H1 (cell line): Measurements from ENCODE around the gene TEX36. TPM values are rescaled to one million over a fixed set of nuclear protein-coding genes. Genes with fewer than 3 reads are reported as not detected.

Experiments
- CTCF ChIA-PET: fragments of 300-600 bp; sonication (Branson Sonifier 250); formaldehyde crosslinking; loops from one replicate; lab custom pipeline; 2021; ENCODE audit not compliant: partially characterized antibody; lab: Charles Lee
- POLR2A ChIA-PET: fragments of 300-600 bp; sonication (Branson Sonifier 250); formaldehyde crosslinking; loops from one replicate; lab custom pipeline; 2021; ENCODE audit warnings: inconsistent platforms; ENCODE audit not compliant: partially characterized antibody; lab: Charles Lee
- DNase-seq, 2 experiments: peaks; one replicate each; pipeline versions ENCODE4 v3.0.0 to v3.0.0-alpha.2; 2010 to 2022; ENCODE audit warnings: low spot score in 2 of 2, low read depth in 1 of 2, mixed read lengths in 1 of 2
- FAIRE-seq: peaks from 2 replicates; lab custom pipeline; 2011; peaks lifted over from hg19 to GRCh38; lab: Jason Lieb, UNC
- H2AFZ ChIP-seq: 2 replicates; pipeline ENCODE4 v1.8.1; 2012; ENCODE audit warnings: low read length, inconsistent platforms
- H2AK5ac ChIP-seq: 2 replicates; pipeline ENCODE4 v1.6.1; 2013; ENCODE audit warnings: low read depth, low read length
- H2BK120ac ChIP-seq: replicated peaks from 2 replicates; pipeline ENCODE3; 2013; ENCODE audit warnings: low read depth, low read length, inconsistent platforms
- H2BK12ac ChIP-seq: 2 replicates; pipeline ENCODE4 v1.6.1; 2013; ENCODE audit warnings: low read depth, low read length
- H2BK15ac ChIP-seq: 2 replicates; pipeline ENCODE4 v1.6.1; 2013; ENCODE audit warnings: low read length
- H2BK20ac ChIP-seq: 2 replicates; pipeline ENCODE4 v1.6.1; 2013; ENCODE audit warnings: low read length
- H2BK5ac ChIP-seq: 2 replicates; pipeline ENCODE4 v1.6.1; 2013; ENCODE audit warnings: low read depth, low read length
- H3K14ac ChIP-seq: 2 replicates; pipeline ENCODE4 v1.6.1; 2013; ENCODE audit warnings: inconsistent platforms; ENCODE audit not compliant: insufficient read length
- H3K18ac ChIP-seq: 2 replicates; pipeline ENCODE4 v1.6.1; 2013; ENCODE audit warnings: low read length; ENCODE audit errors: extremely low read depth
- H3K23ac ChIP-seq: 2 replicates; pipeline ENCODE4 v1.6.1; 2013; ENCODE audit warnings: inconsistent platforms; ENCODE audit not compliant: insufficient read length
- H3K23me2 ChIP-seq: 2 replicates; pipeline ENCODE4 v1.6.1; 2013; ENCODE audit warnings: low read depth, low read length
- H3K27ac ChIP-seq: 2 replicates; pipeline ENCODE4 v1.6.1; 2011; ENCODE audit warnings: low read depth, low read length, inconsistent platforms
- H3K27me3 ChIP-seq, 4 experiments: replicated peaks in 1 of 4; 1 replicate in 1 of 4; 2 replicates in 3 of 4; pipeline versions ENCODE4 v1.6.1 to v1.8.1; 2011 to 2013; ENCODE audit warnings: low read length in 3 of 4, mild to moderate bottlenecking in 3 of 4, inconsistent platforms in 2 of 4, mixed read lengths in 2 of 4, moderate library complexity in 1 of 4; ENCODE audit not compliant: control insufficient read depth in 3 of 4, insufficient read depth in 3 of 4; ENCODE audit errors: extremely low read depth in 1 of 4
- H3K36me3 ChIP-seq, 4 experiments: 2 replicates each; pipeline versions ENCODE4 v1.6.1 to v1.8.1; 2011 to 2013; ENCODE audit warnings: mild to moderate bottlenecking in 4 of 4, low read length in 3 of 4, moderate library complexity in 2 of 4, control low read depth in 1 of 4, inconsistent platforms in 1 of 4; ENCODE audit not compliant: insufficient read depth in 4 of 4, control insufficient read depth in 2 of 4
- H3K4ac ChIP-seq: replicated peaks from 2 replicates; pipeline ENCODE3; 2013; ENCODE audit warnings: low read length, low read depth, mixed read lengths, inconsistent platforms; ENCODE audit not compliant: insufficient read length
- H3K4me1 ChIP-seq, 4 experiments: replicated peaks in 1 of 4; 1 replicate in 1 of 4; 2 replicates in 3 of 4; pipeline versions ENCODE4 v1.6.1 to v1.8.1; 2011 to 2013; ENCODE audit warnings: low read length in 3 of 4, inconsistent platforms in 2 of 4, mixed read lengths in 1 of 4; ENCODE audit not compliant: insufficient read depth in 4 of 4, control insufficient read depth in 3 of 4
- H3K4me2 ChIP-seq, 2 experiments: 2 replicates each; pipeline versions ENCODE4 v1.6.1 to v1.8.1; 2011 to 2013; ENCODE audit warnings: low read depth in 2 of 2, low read length in 2 of 2, control low read depth in 1 of 2, inconsistent platforms in 1 of 2, mild to moderate bottlenecking in 1 of 2; ENCODE audit not compliant: insufficient read depth in 1 of 2
- H3K4me3 ChIP-seq, 4 experiments: fragments of 200-600, 300-600 bp in 1 of 4; sonication (generic), shearing (Covaris generic), sonication (Bioruptor Twin) in 1 of 4; 2 replicates each; pipeline versions ENCODE4 v1.5.1 to v1.8.1; 2011 to 2016; ENCODE audit warnings: low read length in 4 of 4, low read depth in 3 of 4, control low read depth in 2 of 4, inconsistent platforms in 2 of 4, mild to moderate bottlenecking in 2 of 4, mixed read lengths in 1 of 4, moderate library complexity in 1 of 4; ENCODE audit not compliant: insufficient read depth in 2 of 4; ENCODE audit errors: extremely low read depth in 1 of 4
- H3K56ac ChIP-seq: replicated peaks from 2 replicates; pipeline ENCODE3; 2013; ENCODE audit warnings: low read depth, mild to moderate bottlenecking, mixed read lengths, low read length, inconsistent platforms; ENCODE audit not compliant: insufficient read length
- H3K79me1 ChIP-seq: 2 replicates; pipeline ENCODE4 v1.6.1; 2013; ENCODE audit warnings: low read depth, low read length, control low read depth
- H3K79me2 ChIP-seq, 2 experiments: 2 replicates each; pipeline versions ENCODE4 v1.6.1 to v1.8.1; 2012 to 2013; ENCODE audit warnings: low read length in 2 of 2, mild to moderate bottlenecking in 2 of 2, inconsistent platforms in 1 of 2; ENCODE audit not compliant: insufficient read depth in 2 of 2, control insufficient read depth in 1 of 2
- H3K9ac ChIP-seq, 4 experiments: replicated peaks in 1 of 4; 1 replicate in 1 of 4; 2 replicates in 3 of 4; pipeline versions ENCODE4 v1.6.1 to v1.8.1; 2011 to 2013; ENCODE audit warnings: low read depth in 3 of 4, low read length in 3 of 4, control low read depth in 2 of 4, mild to moderate bottlenecking in 2 of 4, moderate library complexity in 2 of 4, inconsistent platforms in 1 of 4; ENCODE audit errors: extremely low read depth in 1 of 4
- H3K9me3 ChIP-seq, 2 experiments: 2 replicates each; pipeline versions ENCODE4 v1.6.1 to v1.8.1; 2012 to 2013; ENCODE audit warnings: mild to moderate bottlenecking in 2 of 2, moderate library complexity in 2 of 2, control low read depth in 1 of 2, inconsistent platforms in 1 of 2, low read depth in 1 of 2, low read length in 1 of 2, mixed read lengths in 1 of 2; ENCODE audit not compliant: insufficient read depth in 2 of 2
- H4K20me1 ChIP-seq, 2 experiments: replicated peaks in 1 of 2; 2 replicates each; pipeline versions ENCODE3 to v1.8.1; 2011 to 2013; ENCODE audit warnings: inconsistent platforms in 2 of 2, low read length in 2 of 2, mild to moderate bottlenecking in 1 of 2; ENCODE audit not compliant: insufficient read depth in 2 of 2, control insufficient read depth in 1 of 2
- H4K5ac ChIP-seq: 2 replicates; pipeline ENCODE4 v1.6.1; 2013; ENCODE audit warnings: low read length, low read depth, mixed read lengths, inconsistent platforms; ENCODE audit not compliant: insufficient read length
- H4K8ac ChIP-seq: 2 replicates; pipeline ENCODE4 v1.8.0; 2013; ENCODE audit warnings: mild to moderate bottlenecking, moderate library complexity, low read length, inconsistent platforms; ENCODE audit not compliant: insufficient read depth; ENCODE audit errors: extremely low read depth
- H4K91ac ChIP-seq: replicated peaks from 2 replicates; pipeline ENCODE3; 2013; ENCODE audit warnings: low read length, mixed read lengths, inconsistent platforms; ENCODE audit not compliant: insufficient read length
- CEBPB ChIP-seq: IDR thresholded peaks from 2 replicates; pipeline ENCODE4 v1.6.1; 2012; ENCODE audit warnings: low read depth, low read length
- KDM4A ChIP-seq: IDR thresholded peaks from one replicate; pipeline ENCODE4 v1.7.1; 2012; ENCODE audit warnings: low read depth, mild to moderate bottlenecking, moderate library complexity, low read length, inconsistent platforms; ENCODE audit not compliant: severe bottlenecking
- POU5F1 ChIP-seq: IDR thresholded peaks from 2 replicates; pipeline ENCODE4 v1.6.1; 2011; ENCODE audit warnings: low read depth, mild to moderate bottlenecking, low read length, moderate library complexity
- WGBS, 2 experiments: shearing (Covaris generic) in 1 of 2; methylation state at CpG; one replicate each; pipeline versions ENCODE4 v1.1.6 to v1.1.7; 2013 to 2015; ENCODE audit warnings: low lambda C conversion rate in 2 of 2, mixed read lengths in 2 of 2, inconsistent platforms in 1 of 2, low coverage in 1 of 2, missing lambda C conversion rate in 1 of 2; ENCODE audit not compliant: insufficient replicate concordance in 2 of 2, insufficient coverage in 1 of 2, insufficient read length in 1 of 2; ENCODE audit errors: extremely low coverage in 1 of 2, missing lambda C conversion rate in 1 of 2; 5-methylcytosine and 5-hydroxymethylcytosine counted together
- polyA plus RNA-seq, 7 experiments: library from polyadenylated mRNA; depleted of rRNA in 3 of 7; stranded (reverse) in 5 of 7; unstranded in 2 of 7; fragments of >200 nt in 5 of 7; fragments of 200-250 nt in 2 of 7; gene quantifications; 1 replicate in 5 of 7; 2 replicates in 1 of 7; 4 replicates in 1 of 7; pipeline versions ENCODE4 v1.2.1 to v1.2.3, GENCODE V29; 2011 to 2013; ENCODE audit warnings: missing spikeins in 2 of 7, mixed read lengths in 2 of 7
- total RNA-seq: library from RNA; stranded (reverse); fragmentation: NEBNext Ultra II Directional; extraction: Animal tissue kit (Norgen Biotek cat#: 25700); gene quantifications from 2 replicates; pipeline ENCODE4 v1.2.1, GENCODE V29; 2021
- TF ChIP-seq, protein P1 (sequence below): IDR thresholded peaks from 2 replicates; pipeline ENCODE4 v1.6.1; 2012; ENCODE audit warnings: inconsistent platforms

Gene TEX36
- total and polyA plus RNA-seq, 2 of the 8 experiments (the other 6 are each of a cell fraction or from before 2014, with no cell fraction given): not detected

DNA sequence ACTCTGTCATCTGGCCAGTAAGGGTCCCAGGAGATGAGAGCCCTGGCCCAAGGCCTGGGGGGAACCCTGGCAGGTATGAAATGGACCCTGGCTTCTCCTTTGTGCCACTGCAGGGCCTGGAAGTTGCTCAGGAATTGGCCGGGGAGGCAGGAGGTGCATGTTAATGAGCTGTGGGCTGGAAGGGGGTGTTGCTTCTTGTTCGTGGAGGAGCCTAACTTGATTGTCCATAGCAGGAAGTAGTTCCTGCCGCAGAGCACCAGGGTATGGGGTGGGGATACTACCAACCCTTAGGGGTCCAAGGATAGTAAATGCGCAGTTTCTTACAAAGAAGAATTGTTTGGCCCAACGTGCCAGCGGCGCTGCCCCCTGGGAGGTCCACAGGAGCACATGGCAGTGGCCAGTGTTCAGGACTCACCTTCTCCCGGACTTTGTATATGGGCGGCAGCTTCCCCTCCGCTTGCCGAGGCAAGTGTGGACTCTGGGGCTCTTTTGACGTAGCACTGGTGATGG is 21.5 kb downstream of the TEX36 start:
- TF ChIP-seq CEBPB (no peak), KDM4A (no peak), POU5F1 (no peak)
- TF ChIP-seq, protein P1, sequence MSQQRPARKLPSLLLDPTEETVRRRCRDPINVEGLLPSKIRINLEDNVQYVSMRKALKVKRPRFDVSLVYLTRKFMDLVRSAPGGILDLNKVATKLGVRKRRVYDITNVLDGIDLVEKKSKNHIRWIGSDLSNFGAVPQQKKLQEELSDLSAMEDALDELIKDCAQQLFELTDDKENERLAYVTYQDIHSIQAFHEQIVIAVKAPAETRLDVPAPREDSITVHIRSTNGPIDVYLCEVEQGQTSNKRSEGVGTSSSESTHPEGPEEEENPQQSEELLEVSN: 0 out of 2 replicates have a peak, but pooled peaks have one; percentile 17
- ChIA-PET POLR2A (no interaction called here), CTCF (no interaction called here)
- Histone ChIP-seq H4K8ac (no peak overlapping the region), H2AFZ (no peak overlapping the region; the same call in 1 of the 2 replicates), H2BK120ac (no peak overlapping the region), H3K4me2 (no peak overlapping the region), H3K18ac (no peak overlapping the region), H3K4ac (no peak overlapping the region), H3K36me3 (no peaks in the 10 kb centered on the region), H3K27me3 (no peaks in the 10 kb centered on the region), H3K23ac (no peak overlapping the region), H3K79me1 (no peaks in the 10 kb centered on the region), H3K4me3 (no peak overlapping the region), H3K9ac (no peak overlapping the region), H2BK12ac (no peak overlapping the region), H3K56ac (no peak overlapping the region), H3K27ac (no peak overlapping the region), H2BK20ac (no peak overlapping the region), H3K23me2 (no peaks in the 10 kb centered on the region), H4K20me1 (no peaks in the 10 kb centered on the region), H3K4me1 (no peaks in the 10 kb centered on the region; a peak in 1 of 7 replicates), H2AK5ac (no peak overlapping the region), H3K9me3 (no peaks in the 10 kb centered on the region), H3K14ac (no peak overlapping the region), H2BK15ac (no peak overlapping the region), H3K79me2 (no peaks in the 10 kb centered on the region), H4K5ac (no peak overlapping the region), H4K91ac (no peak overlapping the region), H2BK5ac (no peak overlapping the region)
- no peak for DNase-seq
- WGBS, 2 experiments: 93% methylated on average over 12 of the region's 12 CpGs; no CpG with 5 or more reads in 1 of the 2 experiments
- no peak for FAIRE-seq
